SU-DHL-6 (cell line): Measurements from ENCODE around the gene NFIB.

Source experiments
- H2AFZ ChIP-seq: fragments of 200-600 bp; sonication (generic); 2 replicates; pipeline ENCODE4 v1.6.1; 2014; ENCODE audit warnings: low read depth, mild to moderate bottlenecking, moderate library complexity, mixed read lengths, antibody characterized with exemption, low read length; ENCODE audit not compliant: severe bottlenecking
- H3F3A ChIP-seq: fragments of 200-600 bp; shearing (Covaris generic); 2 replicates; pipeline ENCODE4 v1.6.0; 2016; ENCODE audit warnings: antibody characterized with exemption, mild to moderate bottlenecking; ENCODE audit not compliant: insufficient read depth
- H3K27ac ChIP-seq: fragments of 200-600 bp; sonication (generic); 2 replicates; pipeline ENCODE4 v1.5.1; 2016; ENCODE audit warnings: low read depth, mild to moderate bottlenecking, low read length, moderate library complexity, mixed read lengths
- H3K27me3 ChIP-seq: fragments of 200-600 bp; sonication (generic), shearing (Covaris generic); 2 replicates; pipeline ENCODE4 v1.6.0; 2014; ENCODE audit warnings: mild to moderate bottlenecking, low read length
- H3K36me3 ChIP-seq: fragments of 200-600 bp; sonication (generic); 2 replicates; pipeline ENCODE4 v1.6.1; 2014; ENCODE audit warnings: mild to moderate bottlenecking, low read length, mixed read lengths
- H3K4me2 ChIP-seq: fragments of 300-600, 200-600 bp; shearing (Covaris generic), sonication (generic); 2 replicates; pipeline ENCODE4 v1.6.0; 2014; ENCODE audit warnings: low read length, low read depth, mild to moderate bottlenecking; ENCODE audit not compliant: poor library complexity, severe bottlenecking
- H3K4me3 ChIP-seq: fragments of 200-600 bp; sonication (generic); 2 replicates; pipeline ENCODE4 v1.5.1; 2014; ENCODE audit warnings: antibody characterized with exemption, low read length, mild to moderate bottlenecking, mixed read lengths; ENCODE audit not compliant: insufficient read depth, poor library complexity, severe bottlenecking
- H3K79me2 ChIP-seq: fragments of 200-600 bp; sonication (generic); 2 replicates; pipeline ENCODE4 v1.6.1; 2014; ENCODE audit warnings: mild to moderate bottlenecking, low read length, moderate library complexity; ENCODE audit not compliant: insufficient read depth
- H3K9ac ChIP-seq: fragments of 200-600 bp; sonication (generic); 2 replicates; pipeline ENCODE4 v1.7.0; 2014; ENCODE audit warnings: mild to moderate bottlenecking, low read length
- H3K9me2 ChIP-seq: fragments of 200-600 bp; sonication (generic); replicated peaks from 2 replicates; pipeline ENCODE4 v1.6.1; 2014; ENCODE audit warnings: low read length; ENCODE audit not compliant: insufficient read depth
- H3K9me3 ChIP-seq: fragments of 200-600 bp; sonication (generic); 2 replicates; pipeline ENCODE4 v1.6.1; 2014; ENCODE audit warnings: low read length, mixed read lengths; ENCODE audit not compliant: insufficient read depth
- H4K20me1 ChIP-seq: fragments of 200-600 bp; sonication (generic); 2 replicates; pipeline ENCODE4 v1.6.1; 2014; ENCODE audit warnings: low read depth, mild to moderate bottlenecking, antibody characterized with exemption, low read length, moderate library complexity, mixed read lengths
- CTCF ChIP-seq: fragments of 200-600 bp; sonication (generic); IDR thresholded peaks from one replicate; pipeline ENCODE4 v1.5.1; 2017; ENCODE audit warnings: antibody characterized with exemption, mild to moderate bottlenecking, low read length, moderate library complexity; ENCODE audit not compliant: insufficient read depth, poor library complexity, severe bottlenecking
- EZH2phosphoT487 ChIP-seq: fragments of 200-600 bp; sonication (generic), shearing (Covaris generic); conservative IDR thresholded peaks from 2 replicates; pipeline ENCODE4 v1.6.1; 2018; ENCODE audit warnings: mild to moderate bottlenecking, antibody characterized with exemption, low read length, moderate library complexity, mixed read lengths

Gene NFIB

GRCh38 chr9:14107977-14108376 is 206.0 kb downstream of the NFIB start:
- H3K9me2 ChIP-seq = no peaks in the 10 kb centered on the region
- no peaks in the 10 kb centered on the region for H3K27me3 ChIP-seq
- H4K20me1 ChIP-seq = no peaks in the 10 kb centered on the region
- H3K4me3 ChIP-seq = no peak overlapping the region
- no peaks in the 10 kb centered on the region for H3F3A ChIP-seq
- no peaks in the 10 kb centered on the region for H3K79me2 ChIP-seq
- H3K36me3 ChIP-seq = no peaks in the 10 kb centered on the region
- no peak overlapping the region for H2AFZ ChIP-seq
- H3K4me2 ChIP-seq = no peak overlapping the region
- no peak overlapping the region for H3K9ac ChIP-seq
- H3K27ac ChIP-seq = no peak overlapping the region
- no peaks in the 10 kb centered on the region for H3K9me3 ChIP-seq
- TF ChIP-seq CTCF (no peak), EZH2phosphoT487 (no peak)

GRCh38 chr9:14107495-14107894 is 206.4 kb downstream of the NFIB start:
- Histone ChIP-seq H3K27me3 (no peaks in the 10 kb centered on the region), H3K9me3 (no peaks in the 10 kb centered on the region), H4K20me1 (no peaks in the 10 kb centered on the region), H3K9ac (no peak overlapping the region), H3K4me3 (no peak overlapping the region), H3K79me2 (no peaks in the 10 kb centered on the region), H2AFZ (no peak overlapping the region), H3K27ac (no peak overlapping the region), H3K9me2 (no peaks in the 10 kb centered on the region), H3K4me2 (no peak overlapping the region), H3F3A (no peaks in the 10 kb centered on the region), H3K36me3 (no peaks in the 10 kb centered on the region)
- TF ChIP-seq EZH2phosphoT487 (no peak), CTCF (no peak)

GRCh38 chr9:14106699-14107098 is 207.2 kb downstream of the NFIB start:
- no peak for TF ChIP-seq EZH2phosphoT487
- TF ChIP-seq CTCF = no peak
- Histone ChIP-seq H4K20me1 (no peaks in the 10 kb centered on the region), H3K79me2 (no peaks in the 10 kb centered on the region), H3K27me3 (no peaks in the 10 kb centered on the region), H3K9ac (no peak overlapping the region), H3F3A (no peaks in the 10 kb centered on the region), H3K4me2 (no peak overlapping the region), H3K9me2 (no peaks in the 10 kb centered on the region), H3K27ac (no peak overlapping the region), H3K4me3 (no peak overlapping the region), H3K9me3 (no peaks in the 10 kb centered on the region), H3K36me3 (no peaks in the 10 kb centered on the region), H2AFZ (no peak overlapping the region)
